Gastrocnemius medialis (tissue), 4 donors: ENCODE results near the gene ADH1C.

ENCODE experiments used
- CTCF ChIP-seq, 5 experiments: fragments of 450-650 bp in 3 of 5; fragments of 200-600 bp in 2 of 5; sonication (generic) in 2 of 5; IDR thresholded peaks in 4 of 5; conservative IDR thresholded peaks in 1 of 5; 1 replicate in 4 of 5; 2 replicates in 1 of 5; pipeline ENCODE4 v1.5.1; 2016 to 2019; ENCODE audit warnings: antibody characterized with exemption in 5 of 5, mild to moderate bottlenecking in 3 of 5, moderate library complexity in 3 of 5
- POLR2A ChIP-seq, 2 donors: fragments of 450-650 bp; IDR thresholded peaks; one replicate each; pipeline ENCODE4 v1.6.1; 2017; ENCODE audit warnings: antibody characterized with exemption in 2 of 2, mild to moderate bottlenecking in 2 of 2, moderate library complexity in 2 of 2

- no peak for TF ChIP-seq CTCF (IDR thresholded peaks at IDR 0.05 in 4 of 5, conservative IDR thresholded peaks at IDR 0.05 in 1 of 5)
- TF ChIP-seq POLR2A (IDR thresholded peaks at IDR 0.05) = no peak
Measured at GRCh38 chr4:99341426-99341825, 11.1 kb downstream of the ADH1C start.
